Mammary epithelial cell (primary cell): ENCODE results near the gene EIF2AK3.

Experiments
- EZH2 ChIP-seq: IDR thresholded peaks from 2 replicates; pipeline ENCODE4 v1.6.1; 2012; ENCODE audit warnings: low read length, inconsistent platforms, borderline replicate concordance
- TF ChIP-seq, protein P1 (sequence below), 2 donors: IDR thresholded peaks in 1 of 2; conservative IDR thresholded peaks in 1 of 2; 2 replicates each; pipeline ENCODE4 v1.5.1; 2011 to 2012; ENCODE audit warnings: inconsistent platforms in 2 of 2, low read length in 2 of 2, mild to moderate bottlenecking in 2 of 2, control low read depth in 1 of 2, low read depth in 1 of 2; ENCODE audit not compliant: insufficient read depth in 1 of 2; ENCODE audit errors: extremely low read depth in 1 of 2

DNA sequence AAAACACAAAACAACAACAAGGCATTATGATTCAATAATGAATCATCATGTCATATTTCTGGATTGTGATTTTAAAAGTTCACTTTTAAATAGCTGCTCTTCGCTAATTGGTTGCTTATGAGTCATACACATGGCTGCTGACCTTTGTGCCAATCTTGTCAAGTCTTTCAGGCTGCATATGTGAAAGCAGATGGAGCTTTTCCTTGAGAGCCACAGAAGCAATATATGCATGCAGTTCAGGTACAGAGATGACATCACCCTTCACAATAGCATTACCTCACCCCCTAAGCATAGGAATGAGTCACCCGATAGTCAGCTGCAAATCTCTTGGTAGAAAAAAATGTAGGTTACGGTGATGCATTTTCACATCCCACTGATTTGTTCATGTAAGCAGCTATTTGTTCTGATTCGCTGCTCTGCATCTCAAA lies 27.2 kb downstream of the EIF2AK3 start:
- TF ChIP-seq EZH2: no peak
- TF ChIP-seq, protein P1, sequence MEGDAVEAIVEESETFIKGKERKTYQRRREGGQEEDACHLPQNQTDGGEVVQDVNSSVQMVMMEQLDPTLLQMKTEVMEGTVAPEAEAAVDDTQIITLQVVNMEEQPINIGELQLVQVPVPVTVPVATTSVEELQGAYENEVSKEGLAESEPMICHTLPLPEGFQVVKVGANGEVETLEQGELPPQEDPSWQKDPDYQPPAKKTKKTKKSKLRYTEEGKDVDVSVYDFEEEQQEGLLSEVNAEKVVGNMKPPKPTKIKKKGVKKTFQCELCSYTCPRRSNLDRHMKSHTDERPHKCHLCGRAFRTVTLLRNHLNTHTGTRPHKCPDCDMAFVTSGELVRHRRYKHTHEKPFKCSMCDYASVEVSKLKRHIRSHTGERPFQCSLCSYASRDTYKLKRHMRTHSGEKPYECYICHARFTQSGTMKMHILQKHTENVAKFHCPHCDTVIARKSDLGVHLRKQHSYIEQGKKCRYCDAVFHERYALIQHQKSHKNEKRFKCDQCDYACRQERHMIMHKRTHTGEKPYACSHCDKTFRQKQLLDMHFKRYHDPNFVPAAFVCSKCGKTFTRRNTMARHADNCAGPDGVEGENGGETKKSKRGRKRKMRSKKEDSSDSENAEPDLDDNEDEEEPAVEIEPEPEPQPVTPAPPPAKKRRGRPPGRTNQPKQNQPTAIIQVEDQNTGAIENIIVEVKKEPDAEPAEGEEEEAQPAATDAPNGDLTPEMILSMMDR (conservative IDR thresholded peaks at IDR 0.05 in 1 of 2, IDR thresholded peaks at IDR 0.05 in 1 of 2; ENCODE audit: extremely low read depth in 1 of 2, insufficient read depth in 1 of 2, low read depth in 1 of 2, low read length in 2 of 2): no peak
